ENCODE measurements around the gene ENDOG.
A peak's percentile ranks its signal among the peaks of the same experiment; 100 is the strongest.
"Not testable (repeated sequence)": the region's sequence is repeated elsewhere in the genome, so short reads cannot be mapped to it uniquely, and the experiment has no call there.

The ENDOG gene

DNA sequence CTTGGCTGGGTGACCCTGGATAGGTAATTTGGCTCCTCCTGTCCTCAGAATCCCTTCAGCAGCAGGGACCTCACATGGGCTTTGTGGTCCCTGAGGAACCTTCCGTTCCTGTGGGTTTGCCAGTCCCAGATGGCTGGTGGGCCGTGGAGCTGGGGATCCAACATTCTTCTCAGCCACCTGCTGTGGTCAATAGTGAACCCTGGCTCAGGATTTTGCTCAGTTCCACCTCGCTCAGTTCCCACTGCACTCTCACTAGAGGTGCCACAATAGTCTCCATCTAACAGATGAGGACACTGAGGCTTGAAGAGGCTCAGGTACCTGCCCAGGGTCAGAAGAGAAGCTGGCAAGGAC, 28.4 kb downstream of the ENDOG start:
- in situ Hi-C loops (cut with HindIII; ENCODE audit: low sequenced_read_pairs), result no loop called here
- TF ChIP-seq, protein P1, sequence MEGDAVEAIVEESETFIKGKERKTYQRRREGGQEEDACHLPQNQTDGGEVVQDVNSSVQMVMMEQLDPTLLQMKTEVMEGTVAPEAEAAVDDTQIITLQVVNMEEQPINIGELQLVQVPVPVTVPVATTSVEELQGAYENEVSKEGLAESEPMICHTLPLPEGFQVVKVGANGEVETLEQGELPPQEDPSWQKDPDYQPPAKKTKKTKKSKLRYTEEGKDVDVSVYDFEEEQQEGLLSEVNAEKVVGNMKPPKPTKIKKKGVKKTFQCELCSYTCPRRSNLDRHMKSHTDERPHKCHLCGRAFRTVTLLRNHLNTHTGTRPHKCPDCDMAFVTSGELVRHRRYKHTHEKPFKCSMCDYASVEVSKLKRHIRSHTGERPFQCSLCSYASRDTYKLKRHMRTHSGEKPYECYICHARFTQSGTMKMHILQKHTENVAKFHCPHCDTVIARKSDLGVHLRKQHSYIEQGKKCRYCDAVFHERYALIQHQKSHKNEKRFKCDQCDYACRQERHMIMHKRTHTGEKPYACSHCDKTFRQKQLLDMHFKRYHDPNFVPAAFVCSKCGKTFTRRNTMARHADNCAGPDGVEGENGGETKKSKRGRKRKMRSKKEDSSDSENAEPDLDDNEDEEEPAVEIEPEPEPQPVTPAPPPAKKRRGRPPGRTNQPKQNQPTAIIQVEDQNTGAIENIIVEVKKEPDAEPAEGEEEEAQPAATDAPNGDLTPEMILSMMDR (IDR thresholded peaks at IDR 0.05; ENCODE audit: low read depth, low read length, missing control alignments), result no peak
- H3K4me3 ChIP-seq (ENCODE audit: low read depth, low read length), result no peak overlapping the region
- DNase-seq (ENCODE audit: low read depth), result no peak

DNA sequence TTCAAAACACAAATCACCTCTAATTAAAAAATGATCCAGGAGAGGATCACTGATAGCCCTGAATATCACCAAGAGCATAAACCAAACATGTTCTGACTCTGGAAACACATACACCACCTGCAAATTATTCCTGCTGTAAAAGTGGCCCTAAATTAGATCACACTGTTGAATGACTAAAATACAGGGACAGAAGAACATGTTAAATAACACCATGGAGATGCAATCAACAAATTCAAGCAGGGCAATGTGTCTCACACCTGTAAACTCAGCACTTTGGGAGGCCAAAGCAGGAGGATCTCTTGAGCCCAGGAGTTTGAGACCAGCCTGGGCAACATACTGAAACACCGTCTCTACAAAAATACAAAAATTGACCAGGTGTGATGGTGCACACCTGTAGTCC, 29.5 kb downstream of the ENDOG start:
- no peak overlapping the region for H3K4me3 ChIP-seq (ENCODE audit: low read depth, low read length)
- TF ChIP-seq, protein P1 (IDR thresholded peaks at IDR 0.05; ENCODE audit: low read depth, low read length, missing control alignments), result no peak
- in situ Hi-C loops (cut with HindIII; ENCODE audit: low sequenced_read_pairs), result no loop called here
- no peak for DNase-seq (ENCODE audit: low read depth)

DNA sequence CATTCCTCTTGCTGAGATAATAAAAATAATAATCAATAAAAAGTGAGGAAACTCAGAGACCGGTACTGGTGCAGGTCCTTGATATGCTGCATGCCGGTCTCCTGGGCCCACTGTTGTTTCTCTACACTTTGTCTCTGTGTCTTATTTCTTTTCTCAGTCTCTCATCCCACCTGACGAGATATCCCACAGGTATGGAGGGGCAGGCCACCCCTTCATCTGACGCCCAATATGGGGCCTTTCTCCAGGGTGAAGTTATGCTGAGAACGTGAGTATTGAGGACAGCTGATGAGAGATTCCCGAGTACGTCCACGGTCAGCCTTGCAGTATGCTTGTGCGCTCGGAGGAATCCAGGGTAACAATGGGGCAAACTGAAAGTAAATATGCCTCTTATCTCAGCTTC, 32.7 kb downstream of the ENDOG start:
- DNase-seq (ENCODE audit: low read depth); in situ Hi-C loops (cut with HindIII; ENCODE audit: low sequenced_read_pairs); H3K4me3 ChIP-seq (ENCODE audit: low read depth, low read length): not testable (repeated sequence)

DNA sequence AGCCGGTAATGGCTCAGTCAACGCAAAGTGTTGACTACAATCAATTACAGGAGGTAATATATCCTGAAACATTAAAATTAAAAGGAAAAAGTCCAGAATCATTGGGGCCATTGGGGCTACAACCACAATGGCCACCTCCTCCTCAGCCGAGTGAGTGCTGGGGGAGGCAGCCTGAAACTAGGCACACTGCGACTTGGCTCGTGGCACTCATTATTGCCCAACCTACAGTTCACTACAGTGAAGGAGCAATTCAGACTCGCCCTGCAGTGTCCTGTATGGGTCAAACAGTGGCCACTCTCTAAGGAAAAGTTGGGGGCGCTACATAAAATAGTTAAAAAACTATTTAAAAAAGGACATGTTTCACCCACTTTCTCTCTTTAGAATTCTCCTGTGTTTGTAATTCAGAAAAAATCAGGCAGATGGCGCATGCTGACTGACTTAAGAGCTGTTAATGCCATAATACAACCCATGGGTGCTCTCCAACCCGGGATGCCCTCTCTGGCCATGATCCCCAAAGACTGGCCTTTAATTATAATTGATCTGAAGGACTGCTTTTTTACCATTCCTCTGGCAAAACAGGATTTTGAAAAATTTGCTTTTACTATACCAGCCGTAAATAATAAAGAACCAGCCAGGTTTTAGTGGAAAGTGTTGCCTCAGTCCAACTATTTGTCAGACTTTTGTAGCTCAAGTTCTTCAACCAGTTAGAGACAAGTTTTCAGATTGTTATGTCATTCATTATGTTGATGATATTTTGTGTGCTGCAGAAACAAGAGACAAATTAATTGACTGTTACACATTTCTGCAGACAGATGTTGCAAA, 33.7 kb downstream of the ENDOG start:
- TF ChIP-seq, protein P1 (IDR thresholded peaks at IDR 0.05; ENCODE audit: low read depth, low read length, missing control alignments), result peak; percentile 28
- H3K4me3 ChIP-seq (ENCODE audit: low read depth, low read length); DNase-seq (ENCODE audit: low read depth); in situ Hi-C loops (cut with HindIII; ENCODE audit: low sequenced_read_pairs): not testable (repeated sequence)

DNA sequence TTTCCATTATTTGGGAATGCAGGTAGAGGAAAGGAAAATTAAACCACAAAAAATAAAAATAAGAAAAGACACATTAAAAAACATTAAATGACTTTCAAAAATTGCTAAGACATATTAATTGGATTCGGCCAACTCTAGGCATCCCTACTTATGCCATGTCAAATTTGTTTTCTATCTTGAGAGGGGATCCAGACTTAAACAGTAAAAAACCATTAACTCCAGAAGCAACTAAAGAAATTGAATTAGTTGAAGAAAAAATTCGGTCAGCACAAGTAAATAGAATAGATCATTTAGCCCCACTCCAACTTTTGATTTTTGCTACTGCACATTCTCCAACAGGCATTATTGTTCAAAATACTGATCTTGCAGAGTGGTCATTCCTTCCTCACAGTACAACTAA, 34.3 kb downstream of the ENDOG start:
- DNase-seq (ENCODE audit: low read depth); in situ Hi-C loops (cut with HindIII; ENCODE audit: low sequenced_read_pairs): not testable (repeated sequence)

DNA sequence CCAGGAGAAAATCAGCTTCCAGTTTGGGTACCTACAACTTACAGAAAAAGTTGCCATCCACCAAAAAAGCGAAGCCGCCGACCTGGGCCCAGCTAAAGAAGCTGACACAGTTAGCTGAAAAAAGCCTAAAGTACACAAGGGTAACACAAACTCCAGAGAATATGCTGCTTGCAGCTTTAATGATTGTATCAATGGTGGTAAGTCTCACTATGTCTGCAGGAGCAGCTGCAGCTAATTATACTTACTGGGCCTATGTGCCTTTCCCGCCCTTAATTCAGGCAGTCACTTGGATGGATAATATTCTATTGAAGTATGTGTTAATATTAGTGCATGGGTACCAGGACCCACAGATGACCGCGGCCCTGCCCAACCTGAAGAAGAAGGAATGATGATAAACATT, 36.2 kb downstream of the ENDOG start:
- DNase-seq (ENCODE audit: low read depth); in situ Hi-C loops (cut with HindIII; ENCODE audit: low sequenced_read_pairs); H3K4me3 ChIP-seq (ENCODE audit: low read depth, low read length): not testable (repeated sequence)

More for the DNA sequence above, 34.3 kb downstream of the ENDOG start:
- H3K4me3 ChIP-seq (ENCODE audit: low read depth, low read length), result not testable (repeated sequence)

DNA sequence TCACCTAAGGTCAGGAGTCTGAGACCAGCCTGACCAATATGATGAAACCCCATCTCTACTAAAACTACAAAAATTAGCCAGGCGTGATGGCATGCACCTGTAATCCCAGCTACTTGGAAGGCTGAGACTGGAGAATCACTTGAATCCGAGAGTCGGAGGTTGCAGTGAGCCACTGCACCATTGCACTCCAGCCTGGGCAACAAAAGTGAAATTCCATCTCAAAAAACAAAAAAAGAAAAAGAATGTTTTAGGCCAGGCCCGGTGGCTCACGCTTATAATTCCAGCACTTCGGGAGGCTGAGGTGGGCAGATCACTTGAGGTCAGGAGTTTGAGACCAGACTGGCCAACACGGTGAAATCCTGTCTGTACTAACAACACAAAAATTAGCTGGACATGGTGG, 40.2 kb downstream of the ENDOG start:
- in situ Hi-C loops (cut with HindIII; ENCODE audit: low sequenced_read_pairs); H3K4me3 ChIP-seq (ENCODE audit: low read depth, low read length); DNase-seq (ENCODE audit: low read depth): not testable (repeated sequence)

DNA sequence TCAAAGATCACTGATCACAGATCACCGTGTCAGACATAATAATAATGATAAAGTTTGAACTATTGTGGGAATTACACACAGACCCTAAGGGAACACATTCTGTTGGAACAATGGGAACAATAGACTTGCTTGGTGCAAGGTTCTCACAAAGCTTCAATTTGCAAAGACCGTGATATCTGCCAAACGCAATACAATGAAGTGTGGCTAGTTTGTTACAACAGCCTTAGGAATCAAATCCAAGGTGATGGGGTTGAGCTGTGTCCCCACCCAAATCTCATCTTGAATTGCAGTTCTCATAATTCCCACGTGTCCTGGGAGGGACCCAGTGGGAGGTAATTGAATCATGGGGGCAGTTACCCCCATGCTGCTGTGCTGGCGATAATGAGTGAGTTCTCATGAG, 42.6 kb downstream of the ENDOG start:
- TF ChIP-seq, protein P1 (IDR thresholded peaks at IDR 0.05; ENCODE audit: low read depth, low read length, missing control alignments), result no peak
- H3K4me3 ChIP-seq (ENCODE audit: low read depth, low read length), result no peak overlapping the region
- in situ Hi-C loops (cut with HindIII; ENCODE audit: low sequenced_read_pairs), result no loop called here
- no peak for DNase-seq (ENCODE audit: low read depth)

DNA sequence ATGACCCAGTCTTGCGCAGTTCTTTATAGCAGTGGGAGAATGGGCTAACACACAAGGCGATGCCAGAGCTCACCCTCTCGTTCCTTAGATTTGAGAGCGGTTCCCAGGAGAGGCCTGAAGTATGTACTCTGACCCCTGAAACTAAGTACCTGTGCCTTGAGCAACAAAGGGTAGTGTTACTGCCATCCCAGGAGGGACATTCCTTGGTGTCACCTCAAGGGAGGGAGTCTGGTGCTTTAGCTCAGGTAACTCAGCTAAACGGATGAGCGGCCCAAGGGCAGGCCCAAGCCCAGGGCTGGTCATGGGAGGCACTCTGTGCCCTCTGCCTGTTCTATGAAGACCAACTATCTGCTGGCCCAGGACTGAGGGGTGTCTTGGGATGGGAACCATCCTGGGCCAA, 43.2 kb downstream of the ENDOG start:
- no peak overlapping the region for H3K4me3 ChIP-seq (ENCODE audit: low read depth, low read length)
- TF ChIP-seq, protein P1 (IDR thresholded peaks at IDR 0.05; ENCODE audit: low read depth, low read length, missing control alignments), result no peak
- DNase-seq (ENCODE audit: low read depth), result no peak
- in situ Hi-C loops (cut with HindIII; ENCODE audit: low sequenced_read_pairs), result no loop called here

Measured in astrocyte of the cerebellum (primary cell).